Spleen (tissue), 11 donors: ENCODE data around the gene PROCA1. TPM values are rescaled to one million over a fixed set of nuclear protein-coding genes. Genes with fewer than 3 reads are reported as not detected.
A peak's percentile ranks its signal among the peaks of the same experiment; 100 is the strongest.

Source experiments
- DNase-seq: peaks from one replicate; pipeline ENCODE4 v3.0.0-alpha.2; 2020
- H3K27ac ChIP-seq, 8 donors: fragments of 200-600 bp; sonication (generic) in 7 of 8; 1 replicate in 4 of 8; 2 replicates in 4 of 8; pipeline versions ENCODE4 v1.5.0 to v1.8.0; 2016 to 2021; ENCODE audit warnings: inconsistent platforms in 4 of 8, mild to moderate bottlenecking in 4 of 8, moderate library complexity in 1 of 8
- H3K27me3 ChIP-seq, 7 donors: fragments of 200-600 bp; sonication (generic) in 6 of 7; replicated peaks in 1 of 7; 1 replicate in 4 of 7; 2 replicates in 3 of 7; pipeline versions ENCODE4 v1.5.0 to v1.8.0; 2016 to 2021; ENCODE audit warnings: inconsistent platforms in 3 of 7, mild to moderate bottlenecking in 1 of 7
- H3K36me3 ChIP-seq, 6 donors: fragments of 200-600 bp; sonication (generic) in 5 of 6; 1 replicate in 4 of 6; 2 replicates in 2 of 6; pipeline versions ENCODE4 v1.5.0 to v1.8.0; 2016 to 2021; ENCODE audit warnings: inconsistent platforms in 2 of 6
- H3K4me1 ChIP-seq, 6 donors: fragments of 200-600 bp; sonication (generic) in 5 of 6; 1 replicate in 3 of 6; 2 replicates in 3 of 6; pipeline versions ENCODE4 v1.5.0 to v1.8.0; 2016 to 2021; ENCODE audit warnings: inconsistent platforms in 3 of 6
- H3K4me3 ChIP-seq, 8 donors: fragments of 200-600 bp; sonication (generic) in 7 of 8; 1 replicate in 4 of 8; 2 replicates in 4 of 8; pipeline versions ENCODE4 v1.5.0 to v1.8.0; 2016 to 2021; ENCODE audit warnings: inconsistent platforms in 4 of 8, mild to moderate bottlenecking in 4 of 8, moderate library complexity in 2 of 8
- H3K9me3 ChIP-seq, 8 donors: fragments of 200-600 bp; sonication (generic) in 7 of 8; 1 replicate in 4 of 8; 2 replicates in 4 of 8; pipeline versions ENCODE4 v1.5.0 to v1.8.0; 2016 to 2021; ENCODE audit warnings: inconsistent platforms in 4 of 8
- POLR2A ChIP-seq, 3 donors: fragments of 450-650 bp; IDR thresholded peaks; one replicate each; pipeline ENCODE4 v1.5.1; 2017; ENCODE audit warnings: antibody characterized with exemption in 3 of 3, mild to moderate bottlenecking in 1 of 3
- POLR2AphosphoS5 ChIP-seq, 3 donors: sonication (generic); formaldehyde crosslinking; IDR thresholded peaks; one replicate each; pipeline ENCODE4 v1.5.1; 2017; ENCODE audit warnings: antibody characterized with exemption in 3 of 3
- WGBS, 5 donors: extraction: QIAGEN DNeasy Blood & Tissue Kit in 3 of 5; methylation state at CpG; one replicate each; pipeline versions ENCODE4 v1.1.5 to v1.1.7; 2013 to 2018; 5-methylcytosine and 5-hydroxymethylcytosine counted together
- intact Hi-C: fragments of 100-400 bp; cut with DNase I; formaldehyde crosslinking; loops from one replicate; pipeline ENCODE4 v1.15.0; 2023; ENCODE audit warnings: low total_unique reads
- polyA plus RNA-seq, 3 donors: library from polyadenylated mRNA; stranded (reverse); fragments of 200-250 nt; gene quantifications; one replicate each; pipeline ENCODE4 v1.2.1, GENCODE V29; 2013
- total RNA-seq, 7 donors: library from RNA; depleted of rRNA in 3 of 7; stranded (reverse); fragments of >200 nt in 3 of 7; fragmentation: NEBNext Ultra II Directional in 4 of 7; extraction: Animal tissue kit (Norgen Biotek cat#: 25700) in 4 of 7; gene quantifications; one replicate each; pipeline versions ENCODE4 v1.1.0 to v1.2.1, GENCODE V29; 2016 to 2021
- TF ChIP-seq, protein P1 (sequence below), 11 experiments: fragments of 200-600 bp in 7 of 11; fragments of 450-650 bp in 4 of 11; sonication (generic) in 4 of 11; IDR thresholded peaks in 8 of 11; conservative IDR thresholded peaks in 3 of 11; 1 replicate in 7 of 11; 2 replicates in 4 of 11; pipeline versions ENCODE4 v1.4.0 to v1.8.0; 2016 to 2021; ENCODE audit warnings: antibody characterized with exemption in 11 of 11, inconsistent platforms in 4 of 11, mild to moderate bottlenecking in 1 of 11
- donor health status: healthy with polysubstance abuse.
- donor health status: DM: no; HTN: no; CAD: no; lungs with moderate emphysema.
- donor health status: DM: no; HTN: no; CAD: no.
- donor health status: Bipolar disorder and iron deficiency.
- donor health status: healthy.
- donor health status: DM: no; HTN: no; CAD: no.
- donor health status: DM: yes; HTN: yes; CAD: no.

The PROCA1 gene
- total and polyA plus RNA-seq, 10 donors = 4.3 to 14.5 (median 7.1) TPM

DNA sequence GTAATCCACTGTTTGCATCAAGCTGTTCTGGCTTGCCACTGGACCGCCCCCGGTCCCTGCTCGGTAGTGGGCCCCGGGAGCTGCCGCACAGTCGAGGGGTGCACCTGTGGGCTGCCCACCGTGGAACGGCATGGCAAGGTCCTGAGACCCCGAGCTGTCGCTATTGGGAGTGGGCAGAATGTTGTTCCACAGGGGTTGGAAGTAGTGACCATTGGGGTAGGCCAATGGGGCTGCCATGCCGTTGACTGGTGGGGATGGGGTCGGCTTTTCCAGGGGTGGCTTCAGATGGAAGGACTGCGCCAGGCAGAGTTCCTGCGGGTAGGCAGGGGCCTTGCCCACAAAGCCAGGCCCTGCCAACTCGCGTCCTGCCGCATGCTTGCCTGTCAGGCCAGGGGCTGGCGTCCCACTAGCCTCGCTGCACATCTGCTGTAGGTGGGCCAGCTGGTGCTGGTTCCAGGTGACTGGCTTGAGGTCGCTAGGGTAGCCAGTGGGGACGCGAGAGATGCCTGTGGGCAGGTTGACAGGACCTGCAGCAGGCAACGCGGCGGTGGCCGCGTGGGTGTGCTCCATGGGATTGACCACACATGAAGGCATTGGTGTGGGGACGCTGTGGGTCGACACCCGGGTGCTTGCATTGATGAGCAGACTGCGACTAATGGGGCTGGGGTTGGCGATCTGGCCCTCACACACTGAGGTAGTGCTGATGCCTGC lies 46.9 kb upstream of the PROCA1 start:
- Histone ChIP-seq H3K4me3 (no peak overlapping the region), H3K4me1 (peaks cover 12 to 34% (median 22%) of the 10 kb centered on the region in 6 donors), H3K9me3 (no peaks in the 10 kb centered on the region), H3K36me3 (peaks cover 0 to 72% (median 20%) of the 10 kb centered on the region in 6 donors), H3K27ac (no peak overlapping the region), H3K27me3 (no peaks in the 10 kb centered on the region)
- 94 to 97% (median 97%) methylated on average over 25 to 32 of the region's 32 CpGs for WGBS, 5 donors
- intact Hi-C loops = no loop called here
- peak in 1 of 3 donors; percentile 21 for TF ChIP-seq POLR2AphosphoS5 (IDR thresholded peaks at IDR 0.05)
- TF ChIP-seq, protein P1, sequence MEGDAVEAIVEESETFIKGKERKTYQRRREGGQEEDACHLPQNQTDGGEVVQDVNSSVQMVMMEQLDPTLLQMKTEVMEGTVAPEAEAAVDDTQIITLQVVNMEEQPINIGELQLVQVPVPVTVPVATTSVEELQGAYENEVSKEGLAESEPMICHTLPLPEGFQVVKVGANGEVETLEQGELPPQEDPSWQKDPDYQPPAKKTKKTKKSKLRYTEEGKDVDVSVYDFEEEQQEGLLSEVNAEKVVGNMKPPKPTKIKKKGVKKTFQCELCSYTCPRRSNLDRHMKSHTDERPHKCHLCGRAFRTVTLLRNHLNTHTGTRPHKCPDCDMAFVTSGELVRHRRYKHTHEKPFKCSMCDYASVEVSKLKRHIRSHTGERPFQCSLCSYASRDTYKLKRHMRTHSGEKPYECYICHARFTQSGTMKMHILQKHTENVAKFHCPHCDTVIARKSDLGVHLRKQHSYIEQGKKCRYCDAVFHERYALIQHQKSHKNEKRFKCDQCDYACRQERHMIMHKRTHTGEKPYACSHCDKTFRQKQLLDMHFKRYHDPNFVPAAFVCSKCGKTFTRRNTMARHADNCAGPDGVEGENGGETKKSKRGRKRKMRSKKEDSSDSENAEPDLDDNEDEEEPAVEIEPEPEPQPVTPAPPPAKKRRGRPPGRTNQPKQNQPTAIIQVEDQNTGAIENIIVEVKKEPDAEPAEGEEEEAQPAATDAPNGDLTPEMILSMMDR (IDR thresholded peaks at IDR 0.05 in 8 of 11, conservative IDR thresholded peaks at IDR 0.05 in 3 of 11) = no peak
- DNase-seq = peak; percentile 75

DNA sequence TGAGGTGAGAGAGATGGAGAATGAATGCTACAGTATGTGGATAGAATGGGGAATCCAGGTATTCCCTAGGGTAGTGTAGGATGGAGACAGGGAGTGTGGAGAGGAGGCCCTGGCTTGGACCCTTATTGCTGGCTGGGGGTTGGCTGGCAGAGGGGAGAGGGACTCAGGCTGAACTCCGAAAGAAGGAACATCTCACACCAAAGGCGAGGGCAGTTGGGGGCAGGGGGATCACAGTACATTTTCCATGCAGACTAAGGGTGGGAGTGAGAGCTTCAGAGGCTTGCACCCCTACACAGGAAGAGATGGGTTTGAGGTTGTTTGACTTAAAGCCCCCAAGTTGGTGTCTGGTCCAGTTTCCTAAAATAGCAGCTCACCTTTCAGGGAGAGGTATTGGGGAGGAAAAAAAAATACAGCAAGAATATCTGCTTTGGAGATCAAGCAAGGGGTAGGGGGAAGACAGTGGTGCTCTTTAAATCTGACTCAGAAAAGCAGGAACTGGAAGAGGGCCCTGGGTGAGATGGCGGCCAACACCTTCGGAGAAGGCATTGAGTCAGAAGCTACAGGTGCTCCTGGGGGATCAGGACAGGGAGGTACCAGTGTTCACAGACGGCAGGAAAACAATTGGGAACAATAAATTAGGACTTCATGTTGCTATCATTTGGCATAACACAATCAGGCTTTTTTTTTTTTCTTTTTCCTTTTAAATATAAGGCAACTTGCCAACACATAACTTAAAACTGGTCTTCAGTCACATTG lies 44.5 kb upstream of the PROCA1 start:
- no peak overlapping the region for H3K4me3 ChIP-seq
- H3K4me1 ChIP-seq = peaks cover 6 to 20% (median 12%) of the 10 kb centered on the region in 6 donors
- DNase-seq = peak; percentile 8
- peaks cover 0 to 66% (median 20%) of the 10 kb centered on the region in 6 donors for H3K36me3 ChIP-seq
- no peaks in the 10 kb centered on the region for H3K9me3 ChIP-seq
- TF ChIP-seq POLR2A (IDR thresholded peaks at IDR 0.05) = no peak
- TF ChIP-seq, protein P1 (IDR thresholded peaks at IDR 0.05 in 8 of 11, conservative IDR thresholded peaks at IDR 0.05 in 3 of 11) = no peak
- TF ChIP-seq POLR2AphosphoS5 (IDR thresholded peaks at IDR 0.05) = no peak
- 84 to 96% (median 90%) methylated on average over 5 of the region's 5 CpGs for WGBS, 5 donors
- no peaks in the 10 kb centered on the region for H3K27me3 ChIP-seq
- H3K27ac ChIP-seq = no peak overlapping the region
- intact Hi-C loops = no loop called here

DNA sequence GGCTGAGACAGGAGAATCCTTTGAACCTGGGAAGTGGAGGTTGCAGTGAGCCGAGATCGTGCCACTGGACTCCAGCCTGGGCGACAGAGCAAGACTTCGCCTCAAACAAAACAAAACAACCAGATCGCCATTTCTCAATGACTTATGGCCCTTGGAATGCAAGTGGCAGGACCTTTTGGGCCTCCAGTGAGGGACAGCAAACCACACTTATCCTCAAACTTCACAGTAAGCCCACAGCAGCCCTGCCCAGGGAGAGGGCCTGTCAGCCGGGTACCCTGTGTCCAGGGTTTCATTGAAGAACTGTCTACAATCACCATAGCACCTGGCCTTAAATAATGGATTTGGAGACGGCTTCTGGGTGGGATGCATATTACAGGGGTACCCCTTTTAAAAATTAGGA lies 43.8 kb upstream of the PROCA1 start:
- H3K4me1 ChIP-seq = peaks cover 0 to 17% (median 6%) of the 10 kb centered on the region in 6 donors
- no peak overlapping the region for H3K4me3 ChIP-seq
- no peaks in the 10 kb centered on the region for H3K27me3 ChIP-seq
- DNase-seq = peak; percentile 4
- TF ChIP-seq POLR2A (IDR thresholded peaks at IDR 0.05) = no peak
- TF ChIP-seq POLR2AphosphoS5 (IDR thresholded peaks at IDR 0.05) = peak in 1 of 3 donors; percentile 6
- H3K9me3 ChIP-seq = no peaks in the 10 kb centered on the region
- intact Hi-C loops = no loop called here
- no peak overlapping the region for H3K27ac ChIP-seq
- WGBS, 5 donors = 90 to 97% (median 93%) methylated on average over 7 of the region's 7 CpGs
- peaks cover 0 to 64% (median 20%) of the 10 kb centered on the region in 6 donors for H3K36me3 ChIP-seq

DNA sequence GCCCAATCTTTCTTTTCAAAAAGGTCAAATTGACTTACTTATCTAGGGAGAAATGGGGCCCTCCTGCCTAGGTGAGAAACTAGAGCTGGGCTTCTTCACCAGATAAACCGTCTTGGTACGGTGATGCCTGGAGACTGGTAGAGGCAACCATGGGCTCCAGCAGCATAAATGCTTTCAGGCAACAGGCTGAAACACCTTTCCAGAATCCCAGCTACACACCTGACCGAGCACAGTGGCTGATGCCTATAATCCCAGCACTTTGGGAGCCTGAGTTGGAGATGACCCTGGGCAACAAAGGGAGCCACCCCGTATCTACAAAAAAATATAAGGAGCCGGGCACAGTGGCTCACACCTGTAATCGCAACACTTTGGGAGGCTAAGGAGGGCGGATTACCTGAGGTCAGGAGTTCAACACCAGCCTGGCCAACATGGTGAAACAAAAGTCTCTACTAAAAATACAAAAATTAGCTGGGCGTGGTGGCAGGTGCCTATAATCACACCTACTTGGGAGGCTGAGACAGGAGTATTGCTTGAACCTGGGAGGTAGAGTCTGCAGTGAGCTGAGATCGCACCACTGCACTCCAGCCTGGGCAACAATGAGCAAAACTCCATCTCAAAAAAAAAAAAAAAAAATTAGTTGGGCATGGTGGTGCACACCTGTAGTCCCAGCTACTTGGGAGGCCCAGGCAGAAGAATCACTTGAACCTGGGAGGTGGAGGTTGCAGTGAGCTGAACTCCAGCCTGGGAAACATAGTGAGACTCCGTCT lies 40.1 kb upstream of the PROCA1 start:
- H3K9me3 ChIP-seq = no peaks in the 10 kb centered on the region
- intact Hi-C loops = loop anchor here (2.0 kb wide), 1 partner anchor 25 kb away; the partner anchor contains the start of gene TLCD1
- no peak overlapping the region for H3K27ac ChIP-seq
- peak; percentile 28 for DNase-seq
- H3K4me1 ChIP-seq = peaks cover 18 to 46% (median 29%) of the 10 kb centered on the region in 6 donors
- H3K4me3 ChIP-seq = no peak overlapping the region
- TF ChIP-seq POLR2A (IDR thresholded peaks at IDR 0.05) (no peak), POLR2AphosphoS5 (IDR thresholded peaks at IDR 0.05) (no peak)
- TF ChIP-seq, protein P1 (IDR thresholded peaks at IDR 0.05 in 8 of 11, conservative IDR thresholded peaks at IDR 0.05 in 3 of 11) = no peak
- 92 to 96% (median 96%) methylated on average over 8 to 10 of the region's 10 CpGs for WGBS, 5 donors
- no peaks in the 10 kb centered on the region for H3K27me3 ChIP-seq
- H3K36me3 ChIP-seq = peaks cover 0 to 57% (median 25%) of the 10 kb centered on the region in 6 donors
